Left renal cortex interstitium (tissue), 4 donors: ENCODE measurements around the gene DYNC2LI1. TPM values are rescaled to one million over a fixed set of nuclear protein-coding genes. Genes with fewer than 3 reads are reported as not detected.
A peak's percentile ranks its signal among the peaks of the same experiment; 100 is the strongest.
"Not testable (repeated sequence)": the region's sequence is repeated elsewhere in the genome, so short reads cannot be mapped to it uniquely, and the experiment has no call there.

ENCODE experiments used
- DNase-seq, 4 donors: peaks; one replicate each; pipeline ENCODE4 v3.0.0-alpha.2; 2013; ENCODE audit warnings: low read depth in 4 of 4, low spot score in 2 of 4, missing footprints in 1 of 4
- polyA plus RNA-seq, 4 donors: library from polyadenylated mRNA; unstranded; fragments of 120-200 nt; gene quantifications; one replicate each; pipeline ENCODE4 v1.2.1, GENCODE V29; 2013; ENCODE audit not compliant: insufficient read length in 4 of 4

The DYNC2LI1 gene
- polyA plus RNA-seq: 10 to 100 TPM; 73.6 to 95.1 (median 84.8) TPM

DNA sequence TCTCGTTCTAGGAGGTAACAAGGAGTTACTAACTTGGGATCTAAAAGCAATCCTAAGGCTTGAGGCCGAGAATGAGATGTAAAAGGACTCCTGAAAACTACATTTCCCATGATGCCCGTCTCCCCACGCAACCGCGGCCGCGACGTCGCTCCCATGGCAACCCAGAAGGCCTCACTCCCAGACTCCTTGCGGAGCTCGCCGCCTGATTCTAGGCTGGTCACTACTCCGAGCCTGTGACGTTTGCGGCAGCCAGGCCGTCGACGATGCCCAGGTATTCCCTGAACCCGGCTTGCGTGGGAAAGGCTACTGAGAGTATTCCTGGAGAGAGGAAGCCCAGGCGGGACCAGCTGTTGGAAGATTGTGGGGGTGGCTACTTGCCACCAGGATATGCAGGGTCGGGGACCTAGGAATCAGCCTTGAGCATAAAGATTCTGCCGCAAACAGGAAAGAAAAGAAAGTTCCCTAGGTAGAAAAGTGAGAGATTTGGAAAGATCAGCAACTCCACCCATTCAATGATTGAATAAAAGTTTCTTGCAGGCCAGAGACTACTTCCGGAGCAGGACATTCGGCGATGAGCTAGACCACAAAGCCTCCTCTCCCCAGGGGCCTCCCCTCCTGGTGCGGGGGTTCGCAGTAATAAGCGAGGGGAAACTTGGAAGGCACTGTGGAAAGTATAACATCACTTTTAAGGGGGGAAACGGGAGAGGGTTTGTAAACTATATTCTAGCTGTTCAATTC, at the start of gene DYNC2LI1:
Gene DYNC2LI1 (plus strand): TSS at position 164 of the 738 bp plus-strand sequence. CDS start 100 bp downstream, at position 264.
- DNase-seq: peak; percentile 77 to 92 (median 86)

DNA sequence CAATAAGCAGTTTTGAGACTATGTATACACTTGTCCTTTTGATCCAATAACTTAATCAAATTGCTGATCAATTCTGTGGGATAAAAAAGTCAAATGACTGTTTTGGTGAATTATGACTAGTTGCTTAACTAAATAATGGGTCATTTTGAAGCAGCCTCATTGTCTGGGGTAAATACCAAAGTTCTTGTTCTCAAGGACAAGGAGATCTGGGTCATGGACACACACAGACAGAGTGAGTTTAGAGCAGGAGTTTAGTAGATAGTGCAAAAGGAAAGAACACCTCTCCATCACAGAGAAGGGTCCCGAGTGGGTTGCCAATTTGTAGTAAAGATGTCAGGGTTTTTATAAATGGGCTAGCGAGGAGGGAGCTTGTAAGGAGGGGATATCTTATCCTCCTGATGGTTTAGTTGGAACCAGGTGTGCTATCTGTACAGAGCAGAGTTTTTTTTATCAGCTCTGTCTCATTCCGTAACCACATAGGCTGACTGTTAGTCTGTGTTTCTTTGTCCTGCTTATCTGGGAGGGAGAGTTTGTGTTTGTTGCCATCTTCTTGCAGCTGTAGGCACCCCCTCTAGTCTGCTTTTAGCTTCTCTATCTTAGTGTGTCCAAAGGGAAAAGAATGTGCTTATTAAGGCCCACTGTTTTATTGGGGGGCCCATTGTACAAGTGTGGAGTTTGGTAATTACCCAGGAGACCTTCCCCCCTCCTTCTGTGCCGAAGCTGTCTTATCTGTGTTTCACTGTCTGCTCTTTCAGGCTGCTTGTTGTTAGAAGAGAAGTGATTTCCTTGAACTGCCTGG, 48.9 kb upstream of the DYNC2LI1 start:
- DNase-seq: no peak

- DNase-seq: no peak
Observed at GRCh38 chr2:43725711-43726246, 48.1 kb upstream of the DYNC2LI1 start.

GRCh38 chr2:43726961-43727633, 46.7 kb upstream of the DYNC2LI1 start:
- DNase-seq: not testable (repeated sequence)

GRCh38 chr2:43727634-43728014, 46.2 kb upstream of the DYNC2LI1 start:
- no peak for DNase-seq

DNA sequence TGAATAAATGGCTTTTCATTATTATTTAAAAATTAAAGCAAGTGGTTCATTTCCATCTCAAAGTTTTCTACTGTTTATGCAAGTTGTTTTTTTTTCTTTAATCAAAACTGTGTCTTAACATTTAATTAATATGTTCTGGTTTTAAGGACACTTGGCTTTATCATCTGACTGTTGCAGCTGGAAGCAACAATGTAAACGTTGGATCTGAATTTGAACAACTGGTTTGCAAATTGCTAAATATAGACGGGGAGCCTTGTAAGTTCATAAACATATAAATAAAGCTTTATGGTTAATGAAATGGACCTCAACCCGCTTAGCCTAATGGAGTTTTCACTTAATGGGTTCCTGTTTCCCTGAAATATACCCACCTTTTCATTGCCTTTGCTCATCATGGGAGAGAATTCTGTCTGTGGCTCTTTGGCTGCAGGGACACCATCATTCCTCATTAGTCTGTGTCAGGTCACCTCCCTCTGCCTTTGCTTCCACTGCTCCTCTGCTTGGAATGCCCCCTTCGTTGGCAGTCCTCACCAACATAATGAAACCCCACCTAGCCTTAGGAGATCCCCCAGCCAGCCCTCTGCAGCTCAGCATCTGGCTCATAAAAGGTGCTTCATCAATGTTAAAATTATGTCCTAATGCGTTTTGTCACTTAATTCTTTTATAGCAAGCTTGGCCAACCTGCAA, 44.2 kb upstream of the DYNC2LI1 start:
- no peak for DNase-seq

DNA sequence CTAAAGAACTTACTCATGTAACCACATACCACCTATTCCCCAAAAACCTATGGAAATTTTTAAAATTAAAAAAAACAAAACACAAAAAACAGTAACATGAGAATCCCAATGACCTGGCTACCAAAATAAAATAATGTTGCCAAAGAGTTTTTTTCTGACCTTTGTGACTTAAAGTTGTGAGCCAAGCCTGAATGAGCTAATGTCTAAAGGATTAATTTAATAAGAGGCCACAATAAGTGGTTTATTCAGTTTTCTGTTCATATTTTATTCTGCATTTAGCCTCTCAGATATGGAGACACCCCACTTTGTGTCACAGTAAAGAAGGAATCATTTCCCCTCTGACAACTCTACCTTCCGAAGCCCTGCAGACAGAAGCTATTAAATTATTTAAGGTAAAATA, 42.6 kb upstream of the DYNC2LI1 start:
- DNase-seq: no peak

GRCh38 chr2:43736637-43737036, 37.2 kb upstream of the DYNC2LI1 start:
- no peak for DNase-seq

- no peak for DNase-seq
Observed at GRCh38 chr2:43737097-43737854, 36.6 kb upstream of the DYNC2LI1 start.

- no peak for DNase-seq
Observed at GRCh38 chr2:43737855-43738254, 36.0 kb upstream of the DYNC2LI1 start.

DNA sequence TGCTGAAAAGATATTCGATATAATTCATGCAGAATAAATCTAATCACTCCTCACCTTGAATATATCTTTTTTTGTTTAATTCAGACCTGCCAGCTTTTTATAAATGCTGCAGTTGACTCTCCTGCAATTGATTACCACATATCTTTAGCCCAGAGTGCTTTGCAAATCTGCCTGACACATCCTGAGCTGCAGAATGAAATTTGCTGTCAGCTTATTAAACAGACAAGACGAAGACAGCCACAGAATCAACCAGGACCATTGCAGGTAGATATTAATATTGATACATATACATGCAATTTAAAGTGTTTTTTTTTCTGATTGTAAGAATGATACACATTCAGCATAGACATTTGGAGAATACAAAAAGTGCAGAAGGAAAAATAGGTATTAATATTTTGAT, 35.6 kb upstream of the DYNC2LI1 start:
- DNase-seq: no peak

- DNase-seq: no peak
Observed at GRCh38 chr2:43743706-43744105, 30.1 kb upstream of the DYNC2LI1 start.

- peak in 1 of 4 donors; percentile 69 for DNase-seq
Observed at GRCh38 chr2:43745457-43745856, 28.4 kb upstream of the DYNC2LI1 start.

DNA sequence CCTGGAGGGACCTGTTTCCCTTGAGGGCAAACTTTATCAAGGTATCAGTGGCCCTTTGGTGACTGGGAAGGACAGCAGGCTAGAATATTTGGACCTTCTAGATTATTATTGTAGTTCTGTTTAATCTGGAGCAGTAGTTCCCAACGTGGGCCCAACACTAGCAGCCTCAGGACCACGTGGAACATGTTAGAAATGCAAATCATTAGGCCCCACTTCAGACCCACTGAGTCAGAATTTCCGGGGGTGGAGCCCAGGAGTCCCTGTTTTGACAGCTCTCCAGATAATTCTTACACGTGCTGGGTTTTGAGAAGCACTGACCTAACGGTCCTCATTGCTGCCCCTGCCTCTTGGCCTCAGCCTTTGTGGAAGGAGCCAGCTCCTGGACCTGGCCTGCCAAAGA, 25.5 kb upstream of the DYNC2LI1 start:
- no peak for DNase-seq

GRCh38 chr2:43749583-43749982, 24.3 kb upstream of the DYNC2LI1 start:
- DNase-seq: no peak

DNA sequence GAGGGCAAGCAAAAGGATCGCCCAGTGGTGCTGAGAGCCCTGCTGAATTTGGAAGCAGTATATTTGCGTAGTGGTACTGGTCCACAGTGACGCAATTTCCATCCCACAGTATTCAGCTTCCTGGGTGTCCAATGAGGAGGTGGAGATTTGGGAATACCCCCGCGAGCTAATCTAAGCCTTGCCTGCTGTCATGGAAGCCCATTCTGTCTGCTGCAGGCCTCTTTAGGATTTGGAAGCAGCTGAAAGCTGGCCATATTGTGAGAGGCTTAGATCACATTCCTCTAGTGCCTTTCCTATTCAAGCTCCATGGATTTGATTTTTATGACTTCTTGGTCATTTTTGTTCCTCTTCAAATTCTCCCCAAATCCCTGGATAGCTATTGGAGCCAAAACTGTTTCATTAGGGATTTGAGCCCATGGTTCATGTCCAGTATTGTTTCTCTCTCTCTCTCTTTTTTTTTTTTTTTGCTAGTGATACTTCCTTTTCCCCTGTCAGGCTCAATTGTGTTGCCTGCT, 22.3 kb upstream of the DYNC2LI1 start:
- DNase-seq: no peak

- no peak for DNase-seq
Observed at GRCh38 chr2:43752302-43752701, 21.5 kb upstream of the DYNC2LI1 start.

- DNase-seq: no peak
Observed at GRCh38 chr2:43754180-43754579, 19.7 kb upstream of the DYNC2LI1 start.

- no peak for DNase-seq
Observed at GRCh38 chr2:43758739-43759138, 15.1 kb upstream of the DYNC2LI1 start.
